Tibial nerve (tissue), 4 donors: ENCODE measurements around the gene CAMK1. TPM values are rescaled to one million over a fixed set of nuclear protein-coding genes. Genes with fewer than 3 reads are reported as not detected.
A peak's percentile ranks its signal among the peaks of the same experiment; 100 is the strongest.

ENCODE experiments used
- DNase-seq, 2 donors: peaks; one replicate each; pipeline ENCODE4 v3.0.0-alpha.2; 2019; ENCODE audit warnings: low spot score in 2 of 2
- H3K27ac ChIP-seq, 4 donors: fragments of 200-600 bp; sonication (generic) in 3 of 4; one replicate each; pipeline ENCODE4 v1.5.1; 2017 to 2019; ENCODE audit warnings: mild to moderate bottlenecking in 1 of 4
- H3K27me3 ChIP-seq, 2 donors: fragments of 200-600 bp; sonication (generic) in 1 of 2; one replicate each; pipeline versions ENCODE4 v1.5.1 to v1.6.0; 2017 to 2019
- H3K36me3 ChIP-seq, 3 donors: fragments of 200-600 bp; sonication (generic); one replicate each; pipeline ENCODE4 v1.5.1; 2018 to 2019
- H3K4me1 ChIP-seq, 4 donors: fragments of 200-600 bp; sonication (generic) in 3 of 4; one replicate each; pipeline ENCODE4 v1.5.1; 2017 to 2019
- H3K4me3 ChIP-seq, 4 donors: fragments of 200-600 bp; sonication (generic) in 3 of 4; one replicate each; pipeline ENCODE4 v1.5.1; 2017 to 2019; ENCODE audit warnings: mild to moderate bottlenecking in 1 of 4, moderate library complexity in 1 of 4
- H3K9me3 ChIP-seq, 4 donors: fragments of 200-600 bp; sonication (generic) in 3 of 4; one replicate each; pipeline ENCODE4 v1.5.1; 2017 to 2019
- CTCF ChIP-seq, 5 experiments: fragments of 200-600 bp in 3 of 5; fragments of 450-650 bp in 2 of 5; sonication (generic) in 3 of 5; IDR thresholded peaks; one replicate each; pipeline ENCODE4 v1.5.1; 2016 to 2019; ENCODE audit warnings: antibody characterized with exemption in 5 of 5, mild to moderate bottlenecking in 3 of 5, moderate library complexity in 2 of 5
- EP300 ChIP-seq, 2 donors: sonication (generic); formaldehyde crosslinking; IDR thresholded peaks; one replicate each; pipeline ENCODE4 v1.6.1; 2017; ENCODE audit warnings: antibody characterized with exemption in 2 of 2, mild to moderate bottlenecking in 1 of 2
- POLR2A ChIP-seq, 2 donors: fragments of 450-650 bp; IDR thresholded peaks; one replicate each; pipeline ENCODE4 v1.6.1; 2017; ENCODE audit warnings: antibody characterized with exemption in 2 of 2, mild to moderate bottlenecking in 2 of 2, moderate library complexity in 2 of 2
- WGBS, 2 donors: methylation state at CpG; one replicate each; pipeline ENCODE4 v1.1.5; 2018; 5-methylcytosine and 5-hydroxymethylcytosine counted together
- total RNA-seq, 4 donors: library from RNA; depleted of rRNA; stranded (reverse); fragments of >200 nt; gene quantifications; one replicate each; pipeline ENCODE4 v1.1.0, GENCODE V29; 2016

Gene CAMK1
- total RNA-seq, 4 donors from 2014 or later, result 60.3 to 94.8 (median 72.2) TPM

GRCh38 chr3:9727041-9727595 is 42.6 kb downstream of the CAMK1 start:
- TF ChIP-seq CTCF (IDR thresholded peaks at IDR 0.05) (peak in 1 of 5 experiments; percentile 18), EP300 (IDR thresholded peaks at IDR 0.05) (no peak)
- Histone ChIP-seq H3K27me3 (no peaks in the 10 kb centered on the region), H3K36me3 (no peaks in the 10 kb centered on the region), H3K4me3 (no peak overlapping the region), H3K4me1 (peaks cover 0 to 11% (median 4%) of the 10 kb centered on the region in 4 donors), H3K9me3 (no peaks in the 10 kb centered on the region), H3K27ac (no peak overlapping the region)
- 10 to 12% methylated on average over 11 of the region's 11 CpGs for WGBS, 2 donors
- no peak for DNase-seq

DNA sequence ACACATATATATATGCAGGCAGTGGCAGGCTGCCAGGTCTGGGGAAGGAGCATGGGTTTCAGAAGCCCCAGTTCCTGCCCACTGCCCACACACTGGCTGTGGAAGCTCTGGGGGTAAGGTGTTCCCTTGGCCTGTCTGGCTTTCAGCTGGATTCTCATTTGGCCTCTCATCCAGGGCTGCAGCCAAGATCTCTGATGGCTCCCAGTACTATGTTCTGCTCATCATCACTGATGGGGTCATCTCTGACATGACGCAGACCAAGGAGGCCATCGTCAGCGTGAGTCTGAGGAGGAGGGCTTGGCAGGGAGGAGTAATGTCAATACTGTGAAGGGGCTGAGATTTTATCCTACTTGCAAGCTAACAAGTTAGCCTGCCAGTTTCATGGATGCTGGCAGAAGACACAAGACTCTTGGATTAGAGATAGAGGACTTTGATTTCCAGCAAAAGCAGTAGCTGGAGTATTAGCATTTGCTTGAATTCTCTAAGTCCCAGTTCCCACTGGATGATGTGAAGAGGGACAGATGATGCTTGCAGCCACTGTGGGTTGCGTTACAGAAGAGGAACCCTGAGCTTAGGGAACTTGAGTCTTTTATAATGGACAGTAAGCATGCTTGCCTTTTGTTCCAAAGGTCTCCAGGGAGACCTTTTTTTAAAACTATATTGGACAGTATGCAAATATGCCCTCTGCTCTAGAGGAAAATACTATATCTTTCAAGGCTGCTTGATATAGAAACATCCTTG is 43.8 kb downstream of the CAMK1 start:
- no peak for DNase-seq
- H3K9me3 ChIP-seq, result no peaks in the 10 kb centered on the region
- TF ChIP-seq EP300 (IDR thresholded peaks at IDR 0.05), result no peak
- no peak for TF ChIP-seq POLR2A (IDR thresholded peaks at IDR 0.05)
- no peak for TF ChIP-seq CTCF (IDR thresholded peaks at IDR 0.05)
- peaks cover 0 to 10% (median 4%) of the 10 kb centered on the region in 4 donors for H3K4me1 ChIP-seq
- H3K36me3 ChIP-seq, result no peaks in the 10 kb centered on the region
- 83 to 92% methylated on average over 4 of the region's 4 CpGs for WGBS, 2 donors
- no peak overlapping the region for H3K27ac ChIP-seq
- H3K4me3 ChIP-seq, result no peak overlapping the region
- no peaks in the 10 kb centered on the region for H3K27me3 ChIP-seq

GRCh38 chr3:9721700-9722060 is 48.1 kb downstream of the CAMK1 start:
- 79 to 80% methylated on average over 2 of the region's 2 CpGs for WGBS, 2 donors
- TF ChIP-seq CTCF (IDR thresholded peaks at IDR 0.05) (no peak), POLR2A (IDR thresholded peaks at IDR 0.05) (no peak), EP300 (IDR thresholded peaks at IDR 0.05) (no peak)
- H3K27ac ChIP-seq, result no peak overlapping the region

DNA sequence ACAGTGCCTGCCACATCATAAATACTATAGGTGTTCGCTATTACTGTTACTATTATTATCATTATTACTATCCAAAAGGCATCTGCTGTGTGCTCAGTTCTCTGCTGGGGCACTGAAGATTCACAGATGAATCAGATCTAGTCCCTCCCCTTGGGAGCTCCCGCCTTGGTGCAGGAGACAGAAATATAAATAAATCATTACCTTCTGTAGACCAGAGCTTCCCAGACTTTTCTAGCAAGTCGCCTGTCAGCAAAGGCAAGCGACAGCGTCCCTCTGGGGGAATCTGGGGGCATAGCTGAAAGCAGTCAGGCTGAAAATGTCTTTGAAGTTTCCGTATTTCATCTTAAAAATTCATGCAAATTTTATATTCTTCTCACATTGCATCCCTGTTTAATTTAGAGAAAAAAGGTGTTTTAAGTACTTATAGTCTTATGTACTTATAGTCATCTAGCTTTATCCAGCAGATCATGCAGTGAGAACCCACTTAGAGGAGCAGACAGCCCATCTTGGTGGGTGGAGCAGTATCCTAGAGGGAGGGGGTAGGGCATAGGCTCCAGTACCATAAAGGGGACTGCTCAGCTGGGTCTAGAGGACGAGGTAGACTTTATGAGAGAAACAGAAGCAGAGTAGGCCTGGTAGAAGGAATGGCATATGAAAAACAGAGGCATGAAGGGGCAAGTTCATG is 48.6 kb downstream of the CAMK1 start:
- Histone ChIP-seq H3K27me3 (no peaks in the 10 kb centered on the region), H3K36me3 (no peaks in the 10 kb centered on the region), H3K9me3 (no peaks in the 10 kb centered on the region), H3K27ac (no peak overlapping the region), H3K4me1 (peaks cover 0 to 3% (median 1%) of the 10 kb centered on the region in 4 donors), H3K4me3 (no peak overlapping the region)
- TF ChIP-seq CTCF (IDR thresholded peaks at IDR 0.05), result no peak
- no peak for TF ChIP-seq EP300 (IDR thresholded peaks at IDR 0.05)
- TF ChIP-seq POLR2A (IDR thresholded peaks at IDR 0.05), result no peak
- no peak for DNase-seq
- 40 to 53% methylated on average over 7 of the region's 7 CpGs for WGBS, 2 donors

More at GRCh38 chr3:9721700-9722060, 48.1 kb downstream of the CAMK1 start:
- Histone ChIP-seq H3K4me3 (no peak overlapping the region), H3K36me3 (no peaks in the 10 kb centered on the region), H3K4me1 (no peaks in the 10 kb centered on the region), H3K9me3 (no peaks in the 10 kb centered on the region), H3K27me3 (no peaks in the 10 kb centered on the region)
- no peak for DNase-seq

GRCh38 chr3:9718118-9718517 is 51.6 kb downstream of the CAMK1 start:
- peaks cover 0 to 17% (median 3%) of the 10 kb centered on the region in 4 donors for H3K4me1 ChIP-seq
- no peaks in the 10 kb centered on the region for H3K36me3 ChIP-seq
- H3K4me3 ChIP-seq, result no peak overlapping the region
- no peaks in the 10 kb centered on the region for H3K27me3 ChIP-seq
- no peaks in the 10 kb centered on the region for H3K9me3 ChIP-seq
- DNase-seq, result no peak
- no peak for TF ChIP-seq EP300 (IDR thresholded peaks at IDR 0.05)
- no peak for TF ChIP-seq CTCF (IDR thresholded peaks at IDR 0.05)
- TF ChIP-seq POLR2A (IDR thresholded peaks at IDR 0.05), result no peak
- H3K27ac ChIP-seq, result no peak overlapping the region
- WGBS, 2 donors, result 72 to 84% methylated on average over 4 of the region's 4 CpGs
